SK-N-MC (cell line): ENCODE results near the gene SCN8A.

ENCODE experiments used
- DNase-seq: peaks from one replicate; pipeline ENCODE4 v3.0.0-alpha.2; 2011; ENCODE audit warnings: low read depth, low spot score
- H3K27ac ChIP-seq: fragments of 200-600 bp; sonication (generic); 2 replicates; pipeline ENCODE4 v1.5.1; 2016; ENCODE audit warnings: mixed run types
- H3K36me3 ChIP-seq: fragments of 200-600 bp; sonication (generic); 2 replicates; pipeline ENCODE4 v1.6.1; 2017; ENCODE audit warnings: antibody characterized with exemption, low read length, mixed read lengths; ENCODE audit not compliant: insufficient read depth
- H3K4me3 ChIP-seq: fragments of 200-600 bp; sonication (generic); 2 replicates; pipeline ENCODE4 v1.5.1; 2016
- H3K9ac ChIP-seq: fragments of 200-600 bp; sonication (generic); 2 replicates; pipeline ENCODE4 v1.8.0; 2017; ENCODE audit warnings: mixed run types, mixed read lengths; ENCODE audit not compliant: insufficient read length
- H3K9me3 ChIP-seq: fragments of 200-600 bp; sonication (generic); 2 replicates; pipeline ENCODE4 v1.6.1; 2017; ENCODE audit warnings: low read depth, mild to moderate bottlenecking, antibody characterized with exemption, low read length, moderate library complexity, mixed read lengths
- EZH2 ChIP-seq: fragments of 200-600 bp; sonication (generic); IDR thresholded peaks from one replicate; pipeline ENCODE4 v1.6.1; 2017; ENCODE audit warnings: antibody characterized with exemption
- FOXP2 ChIP-seq: optimal IDR thresholded peaks from 2 replicates; pipeline ENCODE3; 2011; ENCODE audit warnings: mild to moderate bottlenecking, moderate library complexity; ENCODE audit not compliant: insufficient read depth; ENCODE audit errors: extremely low read length, control extremely low read depth
- POLR2AphosphoS5 ChIP-seq: IDR thresholded peaks from 2 replicates; pipeline ENCODE4 v1.6.1; 2012; ENCODE audit warnings: mild to moderate bottlenecking, low read depth, low read length, borderline replicate concordance

Gene SCN8A

DNA sequence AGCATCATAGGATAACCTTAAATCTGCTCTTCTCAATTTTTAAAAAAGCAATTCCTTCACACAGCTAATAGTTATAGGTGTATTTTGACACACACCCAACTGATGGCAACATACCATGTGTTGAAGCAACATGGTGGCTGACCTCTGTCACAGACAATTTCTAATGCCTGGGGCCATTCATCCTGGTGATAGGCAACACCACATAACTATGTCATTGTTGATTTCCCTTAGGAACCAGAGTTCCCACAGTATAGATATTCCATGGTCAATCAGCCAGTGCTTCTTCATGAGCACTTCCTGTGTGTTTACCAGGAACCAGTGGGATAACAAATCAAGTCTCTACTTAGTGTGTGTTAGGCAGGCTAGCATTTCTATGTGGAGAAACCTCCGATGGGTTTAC is 169.2 kb downstream of the SCN8A start:
- no peak for DNase-seq
- TF ChIP-seq EZH2 (no peak), POLR2AphosphoS5 (no peak), FOXP2 (no peak)
- no peak overlapping the region for H3K4me3 ChIP-seq
- H3K9ac ChIP-seq: no peak overlapping the region
- no peak overlapping the region for H3K27ac ChIP-seq
- H3K9me3 ChIP-seq: no peaks in the 10 kb centered on the region
- peaks cover 5% of the 10 kb centered on the region; the same call in 1 of the 2 replicates for H3K36me3 ChIP-seq

DNA sequence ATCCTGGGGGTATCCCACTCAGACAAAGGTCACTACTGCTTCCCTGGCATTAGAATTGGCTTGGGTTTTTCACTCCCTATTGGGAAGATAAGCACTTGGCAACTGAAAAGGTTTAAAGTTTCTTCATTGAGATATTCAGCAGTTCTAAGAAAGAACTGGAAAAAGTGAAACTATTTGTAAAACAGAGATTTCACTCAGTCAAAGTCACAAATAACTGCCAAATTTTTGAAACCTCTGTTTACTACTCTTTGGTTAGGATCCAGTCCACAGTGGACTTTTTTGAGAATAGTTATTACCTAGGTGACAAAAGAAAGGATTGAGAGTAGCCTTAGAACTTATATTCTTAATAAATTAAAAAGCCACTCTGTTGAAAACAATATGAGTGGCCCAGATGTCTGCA is 172.7 kb downstream of the SCN8A start:
- peaks cover 1% of the 10 kb centered on the region; the same call in 1 of the 2 replicates for H3K36me3 ChIP-seq
- no peak for DNase-seq
- H3K4me3 ChIP-seq: no peak overlapping the region
- no peak for TF ChIP-seq POLR2AphosphoS5
- no peak for TF ChIP-seq FOXP2
- no peak for TF ChIP-seq EZH2
- no peaks in the 10 kb centered on the region for H3K9me3 ChIP-seq
- H3K9ac ChIP-seq: no peak overlapping the region
- H3K27ac ChIP-seq: no peak overlapping the region

DNA sequence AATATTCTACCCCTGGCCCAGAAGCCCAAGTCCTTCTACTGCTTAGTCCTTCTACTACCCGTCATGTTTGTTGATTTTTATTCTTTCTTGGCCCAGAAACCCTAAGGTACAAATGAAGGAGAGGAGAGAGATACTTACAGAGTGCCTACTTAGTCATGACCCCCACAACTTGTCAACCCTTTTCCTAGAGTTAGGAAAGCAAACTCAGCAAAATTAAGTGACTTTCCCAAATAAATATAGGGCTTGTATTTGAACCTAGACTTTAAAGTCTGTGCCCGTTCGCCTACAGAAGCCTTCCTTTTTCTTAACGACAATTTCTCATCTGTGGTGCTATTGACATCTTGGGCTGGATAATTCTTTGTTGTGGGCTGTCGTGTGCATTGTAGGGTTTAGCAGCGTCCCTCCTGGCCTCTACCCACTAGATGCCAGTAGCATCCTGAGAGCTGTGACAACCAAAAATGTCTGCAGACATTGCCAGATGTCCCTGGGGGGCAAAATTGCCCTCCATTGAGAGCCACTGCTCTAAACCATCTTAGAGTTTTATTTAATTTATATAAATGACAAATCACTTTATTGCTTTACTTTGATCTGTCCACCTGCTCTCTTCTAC is 175.1 kb downstream of the SCN8A start:
- H3K27ac ChIP-seq: no peak overlapping the region
- no peak overlapping the region for H3K9ac ChIP-seq
- H3K9me3 ChIP-seq: no peaks in the 10 kb centered on the region
- peaks cover 22% of the 10 kb centered on the region; the same call in 1 of the 2 replicates for H3K36me3 ChIP-seq
- TF ChIP-seq EZH2 (no peak), FOXP2 (no peak), POLR2AphosphoS5 (no peak)
- no peak overlapping the region for H3K4me3 ChIP-seq
- no peak for DNase-seq

DNA sequence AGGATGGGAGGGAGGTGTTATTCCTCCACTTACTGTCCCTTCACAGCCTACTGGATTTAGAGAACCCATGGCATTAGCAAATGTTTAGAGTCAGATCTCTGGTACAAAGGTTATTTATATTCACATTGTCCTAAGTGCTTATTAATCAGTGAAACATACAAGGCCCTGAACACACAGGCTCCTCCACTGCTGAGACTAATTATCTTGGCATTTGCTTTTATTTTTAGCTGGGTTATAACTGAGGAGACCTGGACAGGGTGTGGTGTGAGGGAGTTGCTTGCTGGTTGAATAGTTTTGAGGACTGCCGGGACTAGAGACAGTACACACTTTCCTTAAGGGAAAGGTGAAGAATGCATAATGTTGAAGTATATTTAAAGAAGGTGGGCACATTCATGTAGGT is 180.0 kb downstream of the SCN8A start:
- no peak for DNase-seq
- no peak overlapping the region for H3K4me3 ChIP-seq
- peaks cover 36% of the 10 kb centered on the region for H3K36me3 ChIP-seq
- no peak overlapping the region for H3K9ac ChIP-seq
- no peak overlapping the region for H3K27ac ChIP-seq
- TF ChIP-seq POLR2AphosphoS5: no peak
- TF ChIP-seq FOXP2: no peak
- no peak for TF ChIP-seq EZH2
- H3K9me3 ChIP-seq: no peaks in the 10 kb centered on the region

DNA sequence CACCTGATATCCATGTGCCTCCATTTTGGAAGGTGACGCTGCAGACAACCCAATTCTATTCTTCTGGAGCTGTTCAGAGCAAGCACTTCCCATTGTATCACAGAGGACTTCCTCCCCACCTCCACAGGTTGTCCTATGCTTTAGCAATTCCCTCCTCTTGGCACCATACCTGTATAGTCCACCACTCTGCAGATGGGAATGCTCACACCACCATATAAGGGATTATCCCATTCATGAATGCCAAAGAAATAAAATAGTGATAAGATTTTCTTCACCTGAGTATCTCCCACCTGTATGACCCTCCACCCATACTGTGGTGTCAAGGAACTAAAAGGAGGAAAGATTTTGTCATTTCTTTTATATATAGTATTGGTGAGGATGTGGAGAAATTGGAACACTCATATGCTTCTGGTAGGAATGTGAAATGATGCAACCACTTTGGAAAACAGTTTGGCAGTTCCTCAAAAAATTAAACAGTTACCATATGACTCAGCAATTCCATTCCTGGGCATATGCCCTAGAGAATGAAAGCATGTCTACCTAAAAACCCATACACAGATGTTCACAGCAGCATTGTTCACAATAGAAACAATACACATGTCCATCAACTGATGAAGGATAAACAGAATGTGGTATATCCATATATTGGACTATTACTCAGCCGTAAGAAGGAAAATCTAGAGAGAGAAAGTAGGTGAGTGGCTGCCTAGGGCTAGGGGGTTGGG is 182.3 kb downstream of the SCN8A start:
- Histone ChIP-seq H3K9me3 (no peaks in the 10 kb centered on the region), H3K36me3 (peaks cover 36% of the 10 kb centered on the region), H3K27ac (peak overlapping the region; percentile 67; the same call in 1 of the 2 replicates), H3K9ac (no peak overlapping the region), H3K4me3 (no peak overlapping the region)
- DNase-seq: no peak
- TF ChIP-seq FOXP2 (no peak), POLR2AphosphoS5 (no peak), EZH2 (no peak)

DNA sequence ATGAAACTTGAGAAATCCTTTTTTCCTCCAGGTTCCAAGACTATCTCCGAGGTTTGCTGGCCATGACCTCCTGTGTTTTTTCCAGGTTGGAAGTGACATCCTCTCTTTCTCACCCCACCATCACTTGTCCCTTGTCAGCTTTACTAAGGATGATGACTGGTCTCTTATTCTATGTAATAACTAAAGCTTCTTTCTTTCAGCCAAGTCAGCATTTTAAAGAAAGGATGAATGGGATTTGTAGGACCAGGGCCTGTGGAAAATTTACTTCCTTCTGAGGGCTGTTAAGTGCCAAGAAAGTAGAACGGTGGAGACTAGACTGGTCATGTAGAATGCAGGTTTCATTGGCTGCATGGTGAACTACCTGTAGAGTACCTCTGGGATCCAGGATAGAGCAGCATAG is 183.9 kb downstream of the SCN8A start:
- Histone ChIP-seq H3K9ac (no peak overlapping the region), H3K9me3 (no peaks in the 10 kb centered on the region), H3K4me3 (no peak overlapping the region), H3K36me3 (peaks cover 23% of the 10 kb centered on the region), H3K27ac (no peak overlapping the region)
- no peak for TF ChIP-seq POLR2AphosphoS5
- TF ChIP-seq FOXP2: no peak
- TF ChIP-seq EZH2: no peak
- no peak for DNase-seq

DNA sequence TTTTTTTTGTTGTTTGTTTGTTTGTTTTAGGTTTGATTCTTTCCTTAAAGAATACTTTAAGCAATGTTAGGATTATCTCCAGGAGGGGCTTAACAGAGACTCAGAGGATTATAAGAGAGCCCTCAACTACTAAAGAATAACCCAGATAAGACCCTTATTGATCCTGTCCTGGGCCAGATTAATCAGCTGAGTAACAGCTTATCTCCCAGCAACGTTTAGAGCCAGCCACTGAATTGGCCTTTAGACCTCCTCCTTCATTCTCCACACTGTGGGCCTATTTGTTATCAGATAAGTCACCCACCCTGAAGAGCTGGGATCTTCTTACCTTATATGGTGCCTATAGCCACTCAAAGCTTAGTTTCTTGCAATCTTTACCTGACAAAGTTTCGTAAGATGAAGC is 186.4 kb downstream of the SCN8A start:
- peaks cover 14% of the 10 kb centered on the region for H3K36me3 ChIP-seq
- no peak overlapping the region for H3K9ac ChIP-seq
- H3K27ac ChIP-seq: no peak overlapping the region
- no peak for DNase-seq
- H3K9me3 ChIP-seq: no peaks in the 10 kb centered on the region
- TF ChIP-seq FOXP2 (no peak), POLR2AphosphoS5 (no peak), EZH2 (no peak)
- H3K4me3 ChIP-seq: no peak overlapping the region

DNA sequence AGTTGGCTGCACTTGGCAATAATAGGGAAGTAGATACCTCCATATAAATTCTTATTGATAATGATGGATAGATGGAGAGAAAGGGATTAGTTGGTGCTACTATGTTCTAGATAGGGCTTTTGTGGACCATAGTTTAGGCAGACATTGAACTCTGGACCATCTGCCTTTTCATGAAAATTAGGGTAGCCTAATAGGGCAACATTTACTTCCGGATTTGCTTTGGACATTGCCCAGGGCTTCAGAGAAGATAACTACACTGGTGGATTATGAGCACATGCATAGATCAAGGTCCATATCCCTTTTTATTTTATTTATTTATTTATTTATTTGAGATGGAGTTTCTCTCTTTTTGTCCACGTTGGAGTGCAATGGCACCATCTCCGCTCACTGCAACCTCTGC is 186.9 kb downstream of the SCN8A start:
- Histone ChIP-seq H3K9ac (no peak overlapping the region), H3K27ac (no peak overlapping the region), H3K36me3 (peaks cover 14% of the 10 kb centered on the region), H3K9me3 (no peaks in the 10 kb centered on the region), H3K4me3 (no peak overlapping the region)
- DNase-seq: no peak
- TF ChIP-seq EZH2: no peak
- TF ChIP-seq POLR2AphosphoS5: no peak
- TF ChIP-seq FOXP2: no peak

DNA sequence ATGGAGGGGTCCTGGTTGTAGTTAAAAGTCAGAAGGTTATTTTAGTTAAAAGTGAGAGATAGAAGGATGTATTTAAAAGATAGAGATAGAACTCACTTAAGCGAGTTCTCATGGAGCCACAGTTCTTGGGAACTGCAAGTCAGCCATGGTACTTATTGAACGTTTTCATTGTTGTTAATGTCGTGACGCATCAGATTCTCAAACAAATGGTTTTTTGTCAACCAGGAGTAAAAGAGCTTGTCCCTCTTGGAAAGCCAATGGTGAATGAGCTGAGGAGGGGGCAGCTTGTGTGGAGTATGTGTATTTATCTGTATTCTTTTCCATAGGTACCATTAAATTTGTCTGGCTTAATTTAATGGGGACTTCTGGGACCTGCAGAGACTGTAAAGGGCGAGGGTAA is 188.8 kb downstream of the SCN8A start:
- no peak overlapping the region for H3K27ac ChIP-seq
- DNase-seq: no peak
- H3K9me3 ChIP-seq: no peaks in the 10 kb centered on the region
- no peak overlapping the region for H3K4me3 ChIP-seq
- no peak overlapping the region for H3K9ac ChIP-seq
- no peak for TF ChIP-seq FOXP2
- TF ChIP-seq EZH2: no peak
- TF ChIP-seq POLR2AphosphoS5: no peak
- H3K36me3 ChIP-seq: no peaks in the 10 kb centered on the region; the same call in 1 of the 2 replicates
